NCI-H446 treated with DMSO at 0.1 percent for 48 hours (cell line): Measurements from ENCODE around the gene PSMD1.

ENCODE experiments used
- DNase-seq: peaks from one replicate; lab custom pipeline; 2025; lab: John Stamatoyannopoulos, UW

The PSMD1 gene

GRCh38 chr2:231210782-231211181 lies 154.1 kb downstream of the PSMD1 start:
- no peak for DNase-seq

GRCh38 chr2:231211486-231211885 lies 154.8 kb downstream of the PSMD1 start:
- no peak for DNase-seq

GRCh38 chr2:231212329-231212845 lies 155.7 kb downstream of the PSMD1 start:
- DNase-seq, result no peak

- no peak for DNase-seq
These were observed 157.4 kb downstream of the PSMD1 start for GRCh38 chr2:231213931-231214642.

- no peak for DNase-seq
These were observed 161.7 kb downstream of the PSMD1 start for GRCh38 chr2:231218366-231218765.

- no peak for DNase-seq
These were observed 162.6 kb downstream of the PSMD1 start for GRCh38 chr2:231219289-231219688.

GRCh38 chr2:231221761-231222160 lies 165.1 kb downstream of the PSMD1 start:
- DNase-seq, result no peak
